HepG2 (cell line): Measurements from ENCODE around the gene SEC23IP. TPM values are rescaled to one million over a fixed set of nuclear protein-coding genes. Genes with fewer than 3 reads are reported as not detected.

Experiments used
- ATAC-seq: fragments of 200-7000 bp; cut with Tn5 transposase; 3 replicates; pipeline ENCODE4 v1.9.1; 2020; ENCODE audit warnings: mild to moderate bottlenecking, moderate library complexity
- BruUV-seq: library from RNA; stranded (reverse); fragments of 400-500 nt; replicated peaks from 2 replicates; lab custom pipeline; 2021; lab: Mats Ljungman, UMichigan
- CTCF ChIA-PET: fragments of 300-600 bp; formaldehyde crosslinking; extraction: SDS; loops from one replicate; lab custom pipeline; 2021; ENCODE audit warnings: low total read pairs, inconsistent platforms, low intra/inter-chr PET ratio; lab: Yijun Ruan, JAX
- POLR2A ChIA-PET: fragments of 350-600 bp; sonication (Branson Sonifier 250); formaldehyde crosslinking; loops from one replicate; lab custom pipeline; 2020; ENCODE audit warnings: antibody characterized with exemption, inconsistent platforms; lab: Yijun Ruan, JAX
- DNase-seq: peaks from one replicate; pipeline ENCODE4 v3.0.0-alpha.2; 2015; ENCODE audit warnings: low spot score
- FAIRE-seq: peaks from 3 replicates; lab custom pipeline; 2011; peaks lifted over from hg19 to GRCh38; lab: Jason Lieb, UNC
- H2AFZ ChIP-seq: one replicate; pipeline ENCODE4 v1.6.1; 2011; ENCODE audit warnings: low read length, inconsistent platforms
- H3K27ac ChIP-seq: fragments of 300-600 bp; 3 replicates; pipeline ENCODE4 v1.8.0; 2011; ENCODE audit warnings: mixed run types, mild to moderate bottlenecking, mixed read lengths, low read length, inconsistent platforms; ENCODE audit not compliant: insufficient read depth; ENCODE audit errors: extremely low read length
- H3K27me3 ChIP-seq, 2 experiments: fragments of 200-600 bp in 1 of 2; 2 replicates in 1 of 2; 3 replicates in 1 of 2; pipeline versions ENCODE4 v1.6.0 to v1.8.0; 2011; ENCODE audit warnings: low read length in 2 of 2, mild to moderate bottlenecking in 2 of 2, moderate library complexity in 2 of 2, inconsistent platforms in 1 of 2; ENCODE audit not compliant: insufficient read depth in 2 of 2, control insufficient read depth in 1 of 2
- H3K36me3 ChIP-seq, 2 experiments: fragments of 200-600 bp in 1 of 2; replicated peaks in 1 of 2; 2 replicates in 1 of 2; 3 replicates in 1 of 2; pipeline versions ENCODE4 v1.5.1 to v1.8.0; 2011; ENCODE audit warnings: low read length in 2 of 2, inconsistent platforms in 1 of 2; ENCODE audit not compliant: insufficient read depth in 2 of 2, control insufficient read depth in 1 of 2
- H3K4me1 ChIP-seq: 2 replicates; pipeline ENCODE4 v1.5.1; 2012; ENCODE audit warnings: low read length, inconsistent platforms; ENCODE audit not compliant: insufficient read depth
- H3K4me2 ChIP-seq: 2 replicates; pipeline ENCODE4 v1.6.0; 2011; ENCODE audit warnings: low read depth, low read length, inconsistent platforms
- H3K4me3 ChIP-seq, 3 experiments: fragments of 200-600 bp in 1 of 3; sonication (generic), shearing (Covaris generic) in 1 of 3; replicated peaks in 1 of 3; 2 replicates each; pipeline ENCODE4 v1.5.1; 2011 to 2016; ENCODE audit warnings: low read length in 3 of 3, inconsistent platforms in 2 of 3, low read depth in 2 of 3, mild to moderate bottlenecking in 2 of 3, control low read depth in 1 of 3, mixed read lengths in 1 of 3; ENCODE audit not compliant: insufficient read depth in 1 of 3
- H3K79me2 ChIP-seq: one replicate; pipeline ENCODE4 v1.6.1; 2011; ENCODE audit warnings: low read length, inconsistent platforms; ENCODE audit not compliant: insufficient read depth
- H3K9ac ChIP-seq: 2 replicates; pipeline ENCODE4 v1.6.0; 2011; ENCODE audit warnings: mild to moderate bottlenecking, low read depth, low read length, inconsistent platforms; ENCODE audit not compliant: insufficient read depth
- H3K9me3 ChIP-seq: 2 replicates; pipeline ENCODE4 v1.5.1; 2012; ENCODE audit warnings: mild to moderate bottlenecking, low read length
- H4K20me1 ChIP-seq: 2 replicates; pipeline ENCODE4 v1.6.0; 2011; ENCODE audit warnings: inconsistent platforms, mild to moderate bottlenecking, low read length, moderate library complexity; ENCODE audit not compliant: insufficient read depth
- CREB1 ChIP-seq, 2 experiments: fragments of 450-650 bp in 1 of 2; IDR thresholded peaks; 2 replicates each; pipeline ENCODE4 v1.6.1; 2016 to 2017; ENCODE audit warnings: control low read depth in 1 of 2, mild to moderate bottlenecking in 1 of 2, missing compliant biosample characterization in 1 of 2, missing genetic modification characterization in 1 of 2
- ETS1 ChIP-seq: sonication (generic); formaldehyde crosslinking; IDR thresholded peaks from 2 replicates; pipeline ENCODE4 v1.4.0; 2020; ENCODE audit warnings: missing genetic modification reagents
- FOXA3 ChIP-seq: IDR thresholded peaks from 2 replicates; pipeline ENCODE4 v1.6.1; 2016; ENCODE audit warnings: missing genetic modification reagents, missing compliant biosample characterization
- GMEB1 ChIP-seq: sonication (generic); formaldehyde crosslinking; IDR thresholded peaks from 2 replicates; pipeline ENCODE4 v1.5.1; 2020; ENCODE audit warnings: missing genetic modification reagents, mild to moderate bottlenecking, borderline replicate concordance
- PRPF4 ChIP-seq: fragments of 200-400 bp; formaldehyde crosslinking; IDR thresholded peaks from 2 replicates; pipeline ENCODE4 v1.6.1; 2016; ENCODE audit warnings: low read length, low read depth; ENCODE audit not compliant: poor library complexity, severe bottlenecking
- SRSF4 ChIP-seq: fragments of 200-400 bp; formaldehyde crosslinking; IDR thresholded peaks from one replicate; pipeline ENCODE4 v1.6.1; 2018; ENCODE audit warnings: mild to moderate bottlenecking, low read depth, low read length, moderate library complexity; ENCODE audit not compliant: poor library complexity, severe bottlenecking
- SUZ12 ChIP-seq: fragments of 150-350 bp; IDR thresholded peaks from 2 replicates; pipeline ENCODE4 v1.6.1; 2014; ENCODE audit warnings: low read depth, low read length
- THAP7 ChIP-seq: sonication (generic); formaldehyde crosslinking; IDR thresholded peaks from 2 replicates; pipeline ENCODE4 v1.8.1; 2023; ENCODE audit warnings: mild to moderate bottlenecking, missing genetic modification reagents
- ZBED4 ChIP-seq: sonication (generic); formaldehyde crosslinking; IDR thresholded peaks from 2 replicates; pipeline ENCODE4 v1.4.0; 2020; ENCODE audit warnings: missing genetic modification reagents, borderline replicate concordance
- ZBTB7B ChIP-seq: sonication (generic); formaldehyde crosslinking; IDR thresholded peaks from 2 replicates; pipeline ENCODE4 v1.4.0; 2020; ENCODE audit warnings: missing genetic modification reagents
- ZNF484 ChIP-seq: sonication (generic); formaldehyde crosslinking; IDR thresholded peaks from 2 replicates; pipeline ENCODE4 v1.5.1; 2020; ENCODE audit warnings: mild to moderate bottlenecking, low read depth, missing genetic modification reagents, borderline replicate concordance
- ZNF580 ChIP-seq: IDR thresholded peaks from 2 replicates; pipeline ENCODE4 v1.6.1; 2016; ENCODE audit warnings: low read depth, borderline replicate concordance
- ZNF619 ChIP-seq: sonication (generic); formaldehyde crosslinking; IDR thresholded peaks from 2 replicates; pipeline ENCODE4 v1.4.0; 2020; ENCODE audit warnings: mild to moderate bottlenecking, missing genetic modification reagents
- ZSCAN29 ChIP-seq: sonication (generic); formaldehyde crosslinking; conservative IDR thresholded peaks from 2 replicates; pipeline ENCODE4 v1.4.0; 2020; ENCODE audit warnings: mild to moderate bottlenecking, missing genetic modification reagents
- WGBS: methylation state at CpG from one replicate; pipeline ENCODE4 v1.1.6; 2017; ENCODE audit warnings: low lambda C conversion rate; 5-methylcytosine and 5-hydroxymethylcytosine counted together
- in situ Hi-C: cut with HindIII; loops from 2 replicates; pipeline ENCODE4 v1.10.0; 2017; ENCODE audit warnings: low pct_unique_long_range_greater_than_20kb; ENCODE audit not compliant: extremely low pct_ligation_motif_present
- intact Hi-C: fragments of 100-400 bp; cut with micrococcal nuclease; formaldehyde crosslinking; loops from one replicate; pipeline ENCODE4 v1.10.0; 2022; ENCODE audit not compliant: unreplicated experiment
- polyA plus RNA-seq, 8 experiments: library from polyadenylated mRNA; depleted of rRNA in 3 of 8; stranded (reverse) in 7 of 8; unstranded in 1 of 8; fragments of >200 nt; fragmentation: Illumina TruSeq in 4 of 8; extraction: Trizol in 4 of 8; gene quantifications; 2 replicates each; pipeline versions ENCODE4 v1.2.1 to v1.2.3, GENCODE V29; 2011 to 2016; ENCODE audit warnings: low read depth in 4 of 8, missing spikeins in 1 of 8, mixed read lengths in 1 of 8; ENCODE audit not compliant: insufficient read depth in 1 of 8
- total RNA-seq, 5 experiments: library from RNA; depleted of rRNA; stranded (reverse); fragments of >200 nt; fragmentation: Illumina TruSeq; extraction: Trizol; gene quantifications; 2 replicates each; pipeline ENCODE4 v1.2.3, GENCODE V29; 2016; ENCODE audit warnings: low read depth in 1 of 5

The SEC23IP gene
- total and polyA plus RNA-seq, 2 of the 13 experiments (the other 11 are each of a cell fraction or from before 2014, with no cell fraction given): 32.3 to 57.7 TPM

GRCh38 chr10:119973281-119973680 is 80.8 kb downstream of the SEC23IP start:
- H3K27ac ChIP-seq: no peak overlapping the region
- no peaks in the 10 kb centered on the region for H3K36me3 ChIP-seq
- FAIRE-seq: no peak
- WGBS: 41% methylated on average over 5 of the region's 5 CpGs
- H3K79me2 ChIP-seq: no peaks in the 10 kb centered on the region
- no peak overlapping the region for H3K4me3 ChIP-seq
- H2AFZ ChIP-seq: no peak overlapping the region
- no peaks in the 10 kb centered on the region for H3K4me1 ChIP-seq
- intact Hi-C loops (no loop called here), in situ Hi-C loops (no loop called here)
- TF ChIP-seq ETS1 (CRISPR knock-in tag): no peak
- no peak for TF ChIP-seq ZNF484 (CRISPR knock-in tag)
- TF ChIP-seq SUZ12: no peak
- TF ChIP-seq ZBED4 (CRISPR knock-in tag): no peak
- no peak for TF ChIP-seq SRSF4
- no peak for TF ChIP-seq ZNF580 (CRISPR knock-in tag)
- TF ChIP-seq ZNF619: no peak
- TF ChIP-seq FOXA3 (CRISPR knock-in tag): no peak
- no peak for TF ChIP-seq ZBTB7B (CRISPR knock-in tag)
- no peak for TF ChIP-seq THAP7 (CRISPR knock-in tag)
- no peak for TF ChIP-seq GMEB1
- TF ChIP-seq CREB1 (IDR thresholded peaks at IDR 0.05): no peak
- no peak for TF ChIP-seq CREB1 (CRISPR knock-in tag; IDR thresholded peaks at IDR 0.05)
- no peak for TF ChIP-seq PRPF4
- no peak for TF ChIP-seq ZSCAN29 (CRISPR knock-in tag)
- H3K4me2 ChIP-seq: no peak overlapping the region
- no peak overlapping the region for H3K9ac ChIP-seq
- ChIA-PET CTCF (no interaction called here), POLR2A (no interaction called here)
- no TSS peak for BruUV-seq
- H3K27me3 ChIP-seq: peaks cover 2 to 20% of the 10 kb centered on the region in 2 experiments; a peak in 3 of 5 replicates
- no peak for ATAC-seq
- no peak for DNase-seq
- no peaks in the 10 kb centered on the region for H4K20me1 ChIP-seq
- no peaks in the 10 kb centered on the region for H3K9me3 ChIP-seq
